Stimulated activated CD8-positive, alpha-beta memory T cell treated with anti-CD3 and anti-CD28 coated beads, Interleukin-2, amount 100 ng/mL, for 48 hours (primary cell): ENCODE measurements around the gene POLK.
"Not testable (repeated sequence)": the region's sequence is repeated elsewhere in the genome, so short reads cannot be mapped to it uniquely, and the experiment has no call there.

ENCODE experiments used
- DNase-seq, 2 donors: peaks; one replicate each; pipeline ENCODE4 v3.0.0-alpha.2; 2020; ENCODE audit warnings: low read depth in 2 of 2

Gene POLK

GRCh38 chr5:75510417-75510835 lies 1.3 kb upstream of the POLK start:
- no peak for DNase-seq

DNA sequence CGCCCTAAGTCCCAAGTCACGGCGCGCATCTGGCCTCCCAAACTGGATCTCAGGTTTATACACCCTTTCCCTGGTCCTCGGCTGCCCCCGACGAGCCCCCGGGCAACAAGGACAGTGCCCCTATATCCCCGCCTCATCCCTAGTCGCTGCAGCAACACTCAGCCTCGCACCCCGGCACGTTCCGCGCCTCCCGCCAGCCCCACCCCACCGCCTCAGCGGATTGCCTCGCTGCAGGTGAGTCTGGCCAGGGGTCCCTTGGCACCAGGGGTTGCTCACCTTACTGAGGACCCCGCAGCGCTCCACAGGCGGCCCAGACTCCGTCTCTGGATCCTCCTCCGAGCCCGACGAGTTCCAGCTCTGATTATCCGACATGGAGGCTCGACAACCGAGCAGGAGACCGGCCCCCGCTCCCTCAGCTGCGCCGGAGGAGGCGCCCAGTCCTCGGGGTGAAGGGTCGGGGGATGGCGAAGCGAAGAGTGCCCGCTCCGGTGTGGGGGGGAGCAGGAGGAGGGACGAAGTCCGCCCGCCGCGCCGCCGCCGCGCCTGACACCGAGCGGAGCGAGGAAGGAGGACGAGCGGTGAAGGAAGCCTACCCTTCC lies 756 bp upstream of the POLK start:
- peak; percentile 13 to 14 for DNase-seq

DNA sequence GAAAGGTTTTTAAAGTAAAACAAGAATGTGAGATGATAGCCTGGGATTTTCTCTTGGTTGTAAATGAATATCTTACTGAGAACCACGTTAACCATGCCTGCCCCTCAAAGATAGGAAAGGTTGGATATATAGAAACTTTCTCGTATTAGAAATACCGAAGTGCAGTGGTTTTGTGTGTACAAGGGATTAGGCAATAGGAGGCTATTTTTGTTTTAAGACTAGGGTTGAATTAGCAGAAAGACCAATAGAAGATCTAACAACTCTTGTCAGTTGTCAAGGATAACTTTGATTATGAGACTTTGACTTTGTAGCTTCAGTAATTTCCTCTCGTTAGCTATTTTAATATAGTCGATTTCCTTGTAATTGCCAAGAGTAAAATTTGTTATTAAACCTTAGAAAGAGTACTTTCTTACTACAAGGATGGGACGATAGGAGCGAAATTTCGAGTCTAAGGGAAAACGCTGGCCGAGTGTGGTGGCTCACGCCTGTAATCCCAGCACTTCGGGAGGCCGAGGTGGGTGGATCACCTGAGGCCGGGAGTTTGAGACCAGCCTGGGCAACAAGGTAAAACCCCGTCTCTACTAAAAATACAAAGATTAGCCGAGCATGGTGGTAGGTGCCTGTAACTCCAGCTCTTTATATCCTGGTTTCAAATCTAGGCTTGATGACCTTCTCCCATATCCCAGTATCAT lies 838 bp downstream of the POLK start:
- no peak for DNase-seq

DNA sequence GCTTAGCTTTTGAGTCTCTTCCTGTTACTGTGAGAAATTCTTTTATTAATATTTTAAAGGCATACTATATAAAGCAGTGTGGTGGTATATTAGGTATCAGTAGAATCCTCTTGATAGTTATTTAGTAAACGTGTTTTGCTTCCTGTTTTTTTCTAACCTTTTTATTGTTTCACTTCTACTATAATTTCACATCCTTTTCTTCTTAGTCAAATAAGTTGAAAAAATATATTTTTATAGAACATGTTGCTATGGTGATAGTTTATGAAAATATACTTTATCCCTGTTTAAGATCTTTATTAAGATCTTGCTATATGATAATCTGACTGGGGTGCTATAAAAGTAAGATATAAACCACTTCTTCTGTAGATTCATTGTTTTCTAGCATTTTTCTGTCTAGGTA lies 2.1 kb downstream of the POLK start:
- DNase-seq, result no peak

DNA sequence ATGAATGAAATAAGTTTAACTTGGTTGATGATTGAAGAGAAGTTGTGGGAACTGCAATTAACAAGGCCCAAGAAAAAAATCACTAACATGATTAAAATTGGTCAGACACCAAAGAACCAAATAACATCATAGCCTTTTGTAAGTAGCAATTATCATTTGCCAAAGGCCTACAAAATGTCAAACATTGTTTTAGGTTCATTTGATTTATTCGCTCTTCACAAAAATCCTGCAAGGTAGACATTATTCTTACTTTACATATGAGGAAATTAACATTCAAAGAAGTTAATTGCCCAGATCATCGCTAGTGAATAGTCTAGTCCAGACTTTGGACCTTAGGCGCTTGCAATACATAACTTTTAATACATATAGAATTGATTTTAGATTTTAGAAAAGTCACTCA lies 2.6 kb downstream of the POLK start:
- no peak for DNase-seq

GRCh38 chr5:75519761-75520160 lies 8.1 kb downstream of the POLK start:
- DNase-seq, result no peak

- DNase-seq, result no peak
Observed at GRCh38 chr5:75521195-75521594, 9.5 kb downstream of the POLK start.

GRCh38 chr5:75522025-75522424 lies 10.3 kb downstream of the POLK start:
- DNase-seq, result no peak

DNA sequence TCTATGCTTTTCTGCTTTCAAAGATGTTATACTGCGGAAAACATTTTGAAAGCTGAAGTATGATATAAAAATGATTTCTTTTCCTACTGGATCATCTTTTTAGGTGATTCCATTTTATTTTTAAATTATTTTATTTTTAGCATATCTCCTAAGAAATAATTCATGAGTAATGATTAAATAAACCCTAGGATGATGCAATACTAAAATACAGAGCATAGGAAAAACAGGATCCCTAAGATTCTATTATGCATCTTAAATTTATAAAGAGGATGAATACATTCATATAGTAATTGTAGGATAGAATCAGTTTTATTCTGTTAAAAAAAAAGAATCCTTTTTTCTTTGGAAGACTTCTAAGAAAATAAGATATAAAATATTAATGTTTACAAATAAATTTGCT lies 10.9 kb downstream of the POLK start:
- no peak for DNase-seq

GRCh38 chr5:75523275-75523674 lies 11.6 kb downstream of the POLK start:
- DNase-seq, result no peak

GRCh38 chr5:75524071-75524470 lies 12.4 kb downstream of the POLK start:
- DNase-seq, result no peak

GRCh38 chr5:75524591-75524990 lies 12.9 kb downstream of the POLK start:
- no peak for DNase-seq

DNA sequence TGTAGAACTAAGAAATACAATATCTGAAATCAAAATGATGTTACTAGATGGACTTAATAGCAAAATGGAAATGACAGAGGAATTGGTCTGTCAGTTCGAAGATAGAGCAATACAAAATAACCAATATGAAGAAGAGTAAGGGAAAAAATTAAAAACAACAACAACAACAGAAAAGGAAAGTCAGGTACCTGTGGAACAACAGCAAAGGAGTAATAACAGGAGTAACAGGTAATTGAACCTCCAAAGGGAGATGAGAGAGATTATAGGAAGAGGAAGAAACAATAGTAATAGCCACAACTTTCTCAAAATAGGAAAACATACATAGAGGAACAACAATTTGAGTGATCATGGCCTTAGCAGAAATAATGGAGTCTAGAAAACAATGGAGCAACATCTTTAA lies 13.7 kb downstream of the POLK start:
- no peak for DNase-seq

GRCh38 chr5:75526070-75526469 lies 14.4 kb downstream of the POLK start:
- DNase-seq, result no peak

DNA sequence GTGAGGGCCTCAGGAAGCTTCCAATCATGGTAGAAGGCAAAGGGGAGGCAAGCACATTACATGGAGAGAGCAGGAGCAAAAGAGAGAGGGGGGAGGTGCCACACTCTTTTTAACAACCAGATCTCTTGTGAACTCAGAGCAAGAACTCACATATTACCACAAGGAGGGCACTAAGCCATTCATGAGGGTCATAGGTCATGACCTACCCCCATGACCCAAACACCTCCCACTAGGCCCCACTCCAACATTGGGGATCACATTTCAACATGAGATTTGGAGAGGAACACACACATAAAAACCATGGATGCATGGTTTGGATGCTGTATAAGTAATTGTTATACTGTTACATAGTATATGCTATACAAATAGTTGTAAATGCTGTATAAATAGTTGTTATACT lies 17.5 kb downstream of the POLK start:
- DNase-seq, result no peak

DNA sequence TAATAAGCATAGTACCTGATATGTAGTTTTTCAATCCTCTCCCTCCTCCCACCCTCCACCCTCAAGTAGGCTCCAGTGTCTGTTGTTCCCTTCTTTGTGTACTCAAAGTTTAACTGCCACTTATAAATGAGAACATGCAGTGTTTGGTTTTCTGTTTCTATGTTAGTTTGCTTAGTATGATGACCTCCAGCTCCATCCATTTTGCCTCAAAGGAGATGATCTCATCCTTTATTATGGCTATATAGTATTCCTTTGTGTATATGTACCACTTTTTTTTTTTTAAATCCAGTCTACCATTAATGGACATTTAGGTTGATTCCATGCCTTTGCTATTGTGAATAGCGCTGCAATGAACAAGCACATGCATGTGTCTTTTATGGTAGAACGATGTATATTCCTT lies 20.5 kb downstream of the POLK start:
- DNase-seq, result no peak

DNA sequence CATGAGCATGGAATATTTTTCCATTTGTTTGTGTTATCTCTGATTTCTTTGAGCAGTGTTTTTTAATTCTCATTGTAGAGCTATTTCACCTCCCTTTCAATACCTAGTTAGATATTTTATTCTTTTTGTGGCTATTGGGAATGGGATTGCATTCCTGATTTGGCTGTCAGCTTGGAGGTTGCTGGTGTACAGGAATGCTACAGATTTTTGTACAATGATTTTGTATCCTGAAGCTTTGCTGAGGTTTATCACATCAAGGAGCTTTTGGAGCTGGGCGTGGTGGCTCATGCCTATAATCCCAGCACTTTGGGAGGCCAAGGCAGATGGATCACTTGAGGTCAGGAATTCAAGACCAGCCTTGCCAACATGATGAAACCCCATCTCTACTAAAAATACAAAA lies 22.0 kb downstream of the POLK start:
- DNase-seq, result not testable (repeated sequence)

DNA sequence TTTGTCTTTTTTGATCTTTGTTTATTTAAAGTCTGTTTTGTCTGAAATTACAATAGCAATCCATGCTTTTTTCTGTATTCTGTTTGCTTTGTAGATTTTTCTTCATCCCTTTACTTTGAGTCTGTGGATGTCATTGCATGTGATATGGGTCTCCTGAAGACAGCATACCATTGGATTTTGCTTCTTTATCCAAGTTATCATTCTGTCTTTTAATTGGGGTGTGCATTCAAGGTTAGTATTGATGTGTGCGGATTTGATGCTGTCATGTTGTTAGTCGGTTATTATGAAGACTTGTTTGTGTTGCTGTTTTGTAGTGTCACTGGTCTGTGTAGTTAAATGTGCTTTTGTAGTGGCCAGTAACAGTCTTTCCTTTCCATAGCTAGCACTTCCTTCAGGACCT lies 23.0 kb downstream of the POLK start:
- no peak for DNase-seq

DNA sequence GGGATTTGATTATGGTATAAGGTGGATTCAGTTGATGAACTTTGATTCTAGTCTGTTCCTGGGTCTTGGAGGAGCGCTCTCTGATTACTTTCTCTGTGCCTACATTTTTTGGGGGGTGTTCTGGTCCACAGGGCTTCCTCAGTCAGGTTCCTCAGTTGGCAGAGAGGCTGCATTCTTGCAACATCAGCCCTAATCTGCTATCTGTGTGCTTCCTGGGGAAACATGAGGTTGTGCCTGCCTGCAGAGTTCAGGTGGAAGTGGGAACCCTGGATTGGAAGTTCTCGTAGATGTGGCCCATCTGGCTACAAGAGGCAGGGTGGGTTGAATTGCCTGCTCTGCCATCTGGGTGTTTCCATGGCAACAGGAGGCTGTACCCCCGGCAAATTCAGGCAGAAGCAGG lies 24.5 kb downstream of the POLK start:
- no peak for DNase-seq

GRCh38 chr5:75536694-75537360 lies 25.1 kb downstream of the POLK start:
- DNase-seq, result no peak

GRCh38 chr5:75538211-75538610 lies 26.5 kb downstream of the POLK start:
- DNase-seq, result no peak

DNA sequence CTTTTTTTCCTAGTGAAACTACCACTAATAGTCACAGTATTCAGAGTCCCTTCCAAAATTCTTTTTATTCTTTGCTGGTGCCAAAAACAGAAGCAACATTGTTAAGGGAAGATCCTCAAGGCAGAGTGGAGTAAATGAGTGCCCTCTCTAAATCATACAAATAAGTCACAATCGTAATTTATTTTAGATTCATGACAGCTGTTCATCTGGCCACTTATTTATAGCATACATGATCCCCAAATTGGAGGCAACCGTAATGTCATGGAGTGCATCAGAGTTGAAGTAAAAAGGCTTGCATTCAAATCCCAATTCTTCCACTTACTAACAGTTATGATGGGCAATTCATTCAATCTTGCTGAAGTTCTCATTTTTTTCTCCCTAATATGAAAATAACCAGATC lies 33.4 kb downstream of the POLK start:
- DNase-seq, result no peak

GRCh38 chr5:75546830-75547229 lies 35.1 kb downstream of the POLK start:
- DNase-seq, result no peak
